Activated CD4-positive, alpha-beta memory T cell treated with anti-CD3 and anti-CD28 coated beads for 36 hours (primary cell): ENCODE data around the gene TM9SF3. TPM values are rescaled to one million over a fixed set of nuclear protein-coding genes. Genes with fewer than 3 reads are reported as not detected.

Experiments used
- CTCF ChIA-PET: fragments of 350-600 bp; sonication (Branson Sonifier 250); formaldehyde crosslinking; loops from one replicate; lab custom pipeline; 2021; ENCODE audit warnings: antibody characterized with exemption, inconsistent platforms; lab: Charles Lee
- POLR2A ChIA-PET: fragments of 350-600 bp; sonication (Branson Sonifier 250); formaldehyde crosslinking; loops from one replicate; lab custom pipeline; 2021; ENCODE audit warnings: antibody characterized with exemption; lab: Charles Lee
- DNase-seq: peaks from one replicate; pipeline ENCODE4 v3.0.0-alpha.2; 2020
- H3K27ac Mint-ChIP-seq: one replicate; pipeline ENCODE4 v1.8.0; 2021; ENCODE audit warnings: mixed read lengths
- H3K27me3 Mint-ChIP-seq: one replicate; pipeline ENCODE4 v1.8.0; 2021; ENCODE audit warnings: mixed read lengths
- H3K36me3 Mint-ChIP-seq: one replicate; pipeline ENCODE4 v1.8.0; 2021; ENCODE audit warnings: mixed read lengths
- H3K4me1 Mint-ChIP-seq: one replicate; pipeline ENCODE4 v1.8.0; 2021; ENCODE audit warnings: low read depth, mixed read lengths
- H3K4me3 Mint-ChIP-seq: one replicate; pipeline ENCODE4 v1.8.0; 2021; ENCODE audit warnings: mild to moderate bottlenecking, mixed read lengths
- H3K9me3 Mint-ChIP-seq: one replicate; pipeline ENCODE4 v1.8.0; 2021; ENCODE audit warnings: mixed read lengths
- intact Hi-C: fragments of 100-400 bp; cut with micrococcal nuclease; formaldehyde crosslinking; loops from one replicate; pipeline ENCODE4 v1.15.1; 2023
- total RNA-seq, 2 experiments: library from RNA; stranded (reverse); gene quantifications; one replicate each; pipeline ENCODE4 v1.2.3, GENCODE V29; 2021

TM9SF3 gene
- total RNA-seq, 2 experiments from 2014 or later, result 75.6 to 79.7 TPM

GRCh38 chr10:96614515-96614914 lies 27.7 kb upstream of the TM9SF3 start:
- no peaks in the 10 kb centered on the region for H3K9me3 Mint-ChIP-seq
- H3K27me3 Mint-ChIP-seq, result no peaks in the 10 kb centered on the region
- ChIA-PET POLR2A (no interaction called here), CTCF (no interaction called here)
- H3K27ac Mint-ChIP-seq, result no peak overlapping the region
- H3K36me3 Mint-ChIP-seq, result no peaks in the 10 kb centered on the region
- no peak overlapping the region for H3K4me3 Mint-ChIP-seq
- DNase-seq, result no peak
- intact Hi-C loops, result no loop called here
- peaks cover 4% of the 10 kb centered on the region for H3K4me1 Mint-ChIP-seq

- Mint-ChIP-seq H3K9me3 (no peaks in the 10 kb centered on the region), H3K4me3 (no peak overlapping the region), H3K27ac (no peak overlapping the region), H3K27me3 (no peaks in the 10 kb centered on the region), H3K4me1 (peaks cover 4% of the 10 kb centered on the region), H3K36me3 (no peaks in the 10 kb centered on the region)
- no peak for DNase-seq
- intact Hi-C loops, result no loop called here
- ChIA-PET POLR2A (no interaction called here), CTCF (no interaction called here)
Observed at GRCh38 chr10:96613576-96613975, 26.8 kb upstream of the TM9SF3 start.

GRCh38 chr10:96612055-96612830 lies 25.4 kb upstream of the TM9SF3 start:
- ChIA-PET CTCF (no interaction called here), POLR2A (no interaction called here)
- Mint-ChIP-seq H3K27ac (no peak overlapping the region), H3K27me3 (no peaks in the 10 kb centered on the region), H3K36me3 (no peaks in the 10 kb centered on the region), H3K9me3 (no peaks in the 10 kb centered on the region), H3K4me3 (no peak overlapping the region), H3K4me1 (peaks cover 4% of the 10 kb centered on the region)
- DNase-seq, result no peak
- intact Hi-C loops, result no loop called here

- CTCF ChIA-PET, result interaction anchor here (0.7 kb wide), 1 partner anchor 426 kb away, joined by 3 read pairs; no protein-coding TSS in a partner anchor
- POLR2A ChIA-PET, result no interaction called here
- Mint-ChIP-seq H3K27me3 (no peaks in the 10 kb centered on the region), H3K27ac (no peak overlapping the region), H3K4me1 (peaks cover 4% of the 10 kb centered on the region), H3K9me3 (no peaks in the 10 kb centered on the region), H3K4me3 (no peak overlapping the region), H3K36me3 (no peaks in the 10 kb centered on the region)
- DNase-seq, result no peak
- intact Hi-C loops, result no loop called here
Observed at GRCh38 chr10:96610817-96611216, 24.0 kb upstream of the TM9SF3 start.

GRCh38 chr10:96609510-96609909 lies 22.7 kb upstream of the TM9SF3 start:
- Mint-ChIP-seq H3K9me3 (no peaks in the 10 kb centered on the region), H3K4me3 (no peak overlapping the region), H3K27me3 (no peaks in the 10 kb centered on the region), H3K27ac (no peak overlapping the region), H3K4me1 (peaks cover 4% of the 10 kb centered on the region), H3K36me3 (no peaks in the 10 kb centered on the region)
- ChIA-PET POLR2A (no interaction called here), CTCF (no interaction called here)
- DNase-seq, result no peak
- intact Hi-C loops, result no loop called here

GRCh38 chr10:96608805-96609204 lies 22.0 kb upstream of the TM9SF3 start:
- CTCF ChIA-PET, result no interaction called here
- Mint-ChIP-seq H3K27ac (no peak overlapping the region), H3K4me1 (peaks cover 4% of the 10 kb centered on the region)

GRCh38 chr10:96608262-96608661 lies 21.4 kb upstream of the TM9SF3 start:
- ChIA-PET CTCF (no interaction called here), POLR2A (no interaction called here)
- intact Hi-C loops, result no loop called here
- no peaks in the 10 kb centered on the region for H3K36me3 Mint-ChIP-seq
- no peak for DNase-seq
- no peaks in the 10 kb centered on the region for H3K9me3 Mint-ChIP-seq
- H3K27me3 Mint-ChIP-seq, result no peaks in the 10 kb centered on the region
- peaks cover 4% of the 10 kb centered on the region for H3K4me1 Mint-ChIP-seq
- H3K4me3 Mint-ChIP-seq, result no peak overlapping the region
- no peak overlapping the region for H3K27ac Mint-ChIP-seq

More at GRCh38 chr10:96608805-96609204, 22.0 kb upstream of the TM9SF3 start:
- Mint-ChIP-seq H3K4me3 (no peak overlapping the region), H3K9me3 (no peaks in the 10 kb centered on the region), H3K27me3 (no peaks in the 10 kb centered on the region), H3K36me3 (no peaks in the 10 kb centered on the region)
- POLR2A ChIA-PET, result no interaction called here
- intact Hi-C loops, result no loop called here
- no peak for DNase-seq

GRCh38 chr10:96606946-96607345 lies 20.1 kb upstream of the TM9SF3 start:
- POLR2A ChIA-PET, result no interaction called here
- no peaks in the 10 kb centered on the region for H3K36me3 Mint-ChIP-seq
- no peaks in the 10 kb centered on the region for H3K27me3 Mint-ChIP-seq
- intact Hi-C loops, result no loop called here
- H3K27ac Mint-ChIP-seq, result no peak overlapping the region
- peaks cover 4% of the 10 kb centered on the region for H3K4me1 Mint-ChIP-seq
- no peak overlapping the region for H3K4me3 Mint-ChIP-seq
- DNase-seq, result no peak
- CTCF ChIA-PET, result interaction anchor here (1.0 to 1.4 kb wide), 2 partner anchors 18 to 418 kb away, joined by 3 read pairs; no protein-coding TSS in a partner anchor
- no peaks in the 10 kb centered on the region for H3K9me3 Mint-ChIP-seq

GRCh38 chr10:96606216-96606615 lies 19.4 kb upstream of the TM9SF3 start:
- Mint-ChIP-seq H3K36me3 (no peaks in the 10 kb centered on the region), H3K9me3 (no peaks in the 10 kb centered on the region), H3K4me3 (no peak overlapping the region), H3K4me1 (peaks cover 4% of the 10 kb centered on the region), H3K27me3 (no peaks in the 10 kb centered on the region), H3K27ac (no peak overlapping the region)
- CTCF ChIA-PET, result no interaction called here
- POLR2A ChIA-PET, result no interaction called here
- no peak for DNase-seq
- intact Hi-C loops, result no loop called here

- CTCF ChIA-PET, result no interaction called here
- H3K36me3 Mint-ChIP-seq, result no peaks in the 10 kb centered on the region
- no peaks in the 10 kb centered on the region for H3K27me3 Mint-ChIP-seq
- DNase-seq, result no peak
- no peak overlapping the region for H3K4me3 Mint-ChIP-seq
- H3K4me1 Mint-ChIP-seq, result no peaks in the 10 kb centered on the region
- no peaks in the 10 kb centered on the region for H3K9me3 Mint-ChIP-seq
- POLR2A ChIA-PET, result no interaction called here
- intact Hi-C loops, result no loop called here
- H3K27ac Mint-ChIP-seq, result no peak overlapping the region
Observed at GRCh38 chr10:96600337-96600736, 13.5 kb upstream of the TM9SF3 start.

GRCh38 chr10:96598846-96599245 lies 12.0 kb upstream of the TM9SF3 start:
- intact Hi-C loops, result no loop called here
- H3K4me1 Mint-ChIP-seq, result no peaks in the 10 kb centered on the region
- no peak overlapping the region for H3K27ac Mint-ChIP-seq
- ChIA-PET POLR2A (no interaction called here), CTCF (interaction anchor here (1.1 kb wide), 1 partner anchor 10 kb away, joined by 3 read pairs; no protein-coding TSS in a partner anchor)
- H3K27me3 Mint-ChIP-seq, result no peaks in the 10 kb centered on the region
- no peak for DNase-seq
- H3K9me3 Mint-ChIP-seq, result no peaks in the 10 kb centered on the region
- H3K36me3 Mint-ChIP-seq, result peaks cover 3% of the 10 kb centered on the region
- no peak overlapping the region for H3K4me3 Mint-ChIP-seq

GRCh38 chr10:96596422-96597407 lies 9.9 kb upstream of the TM9SF3 start:
- intact Hi-C loops, result no loop called here
- Mint-ChIP-seq H3K9me3 (no peaks in the 10 kb centered on the region), H3K4me3 (no peak overlapping the region), H3K4me1 (peaks cover 4% of the 10 kb centered on the region), H3K27me3 (no peaks in the 10 kb centered on the region), H3K27ac (no peak overlapping the region), H3K36me3 (peaks cover 3% of the 10 kb centered on the region)
- ChIA-PET CTCF (interaction anchor here (1.5 kb wide), 1 partner anchor 45 kb away, joined by 3 read pairs; no protein-coding TSS in a partner anchor), POLR2A (no interaction called here)
- no peak for DNase-seq
